Measurements from ENCODE around the gene ADGRD2. TPM values are rescaled to one million over a fixed set of nuclear protein-coding genes. Genes with fewer than 3 reads are reported as not detected.

The ADGRD2 gene
- total and polyA plus RNA-seq, 8 donors, result 0.10 to 0.22 (median 0.16) TPM; not detected in 3

DNA sequence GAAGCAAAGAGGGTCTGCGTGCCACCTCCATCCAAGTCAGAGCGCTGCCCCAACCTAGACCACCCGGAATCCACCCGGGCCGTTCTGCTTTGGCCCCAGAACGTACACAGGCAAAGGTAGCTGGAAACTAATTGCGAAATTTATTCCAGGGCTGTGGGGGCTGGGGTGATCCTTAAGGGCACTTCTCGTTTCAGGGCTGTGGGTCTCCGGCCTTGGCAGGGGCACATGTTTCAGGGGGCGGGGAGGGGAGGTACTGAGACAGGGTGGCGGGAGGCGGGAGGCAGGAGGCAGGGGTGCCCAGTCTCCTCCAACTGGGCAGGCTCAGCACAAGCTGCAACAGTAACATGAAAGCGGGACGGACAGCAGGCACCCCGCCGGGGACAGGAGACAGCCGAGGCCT lies 30.9 kb downstream of the ADGRD2 start:
- Histone ChIP-seq H3K36me3 (no peaks in the 10 kb centered on the region), H3K27me3 (peaks cover 24 to 94% of the 10 kb centered on the region in 2 donors), H3K4me1 (peaks cover 0 to 11% of the 10 kb centered on the region in 2 donors), H3K4me3 (no peak overlapping the region), H3K9me3 (no peaks in the 10 kb centered on the region), H3K27ac (no peak overlapping the region)
- DNase-seq, result peak in 2 of 4 donors; percentile 44 to 47
- no peak for ATAC-seq
- TF ChIP-seq, protein P1, sequence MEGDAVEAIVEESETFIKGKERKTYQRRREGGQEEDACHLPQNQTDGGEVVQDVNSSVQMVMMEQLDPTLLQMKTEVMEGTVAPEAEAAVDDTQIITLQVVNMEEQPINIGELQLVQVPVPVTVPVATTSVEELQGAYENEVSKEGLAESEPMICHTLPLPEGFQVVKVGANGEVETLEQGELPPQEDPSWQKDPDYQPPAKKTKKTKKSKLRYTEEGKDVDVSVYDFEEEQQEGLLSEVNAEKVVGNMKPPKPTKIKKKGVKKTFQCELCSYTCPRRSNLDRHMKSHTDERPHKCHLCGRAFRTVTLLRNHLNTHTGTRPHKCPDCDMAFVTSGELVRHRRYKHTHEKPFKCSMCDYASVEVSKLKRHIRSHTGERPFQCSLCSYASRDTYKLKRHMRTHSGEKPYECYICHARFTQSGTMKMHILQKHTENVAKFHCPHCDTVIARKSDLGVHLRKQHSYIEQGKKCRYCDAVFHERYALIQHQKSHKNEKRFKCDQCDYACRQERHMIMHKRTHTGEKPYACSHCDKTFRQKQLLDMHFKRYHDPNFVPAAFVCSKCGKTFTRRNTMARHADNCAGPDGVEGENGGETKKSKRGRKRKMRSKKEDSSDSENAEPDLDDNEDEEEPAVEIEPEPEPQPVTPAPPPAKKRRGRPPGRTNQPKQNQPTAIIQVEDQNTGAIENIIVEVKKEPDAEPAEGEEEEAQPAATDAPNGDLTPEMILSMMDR (IDR thresholded peaks at IDR 0.05), result no peak
- intact Hi-C loops (cut with DNase I), result no loop called here

DNA sequence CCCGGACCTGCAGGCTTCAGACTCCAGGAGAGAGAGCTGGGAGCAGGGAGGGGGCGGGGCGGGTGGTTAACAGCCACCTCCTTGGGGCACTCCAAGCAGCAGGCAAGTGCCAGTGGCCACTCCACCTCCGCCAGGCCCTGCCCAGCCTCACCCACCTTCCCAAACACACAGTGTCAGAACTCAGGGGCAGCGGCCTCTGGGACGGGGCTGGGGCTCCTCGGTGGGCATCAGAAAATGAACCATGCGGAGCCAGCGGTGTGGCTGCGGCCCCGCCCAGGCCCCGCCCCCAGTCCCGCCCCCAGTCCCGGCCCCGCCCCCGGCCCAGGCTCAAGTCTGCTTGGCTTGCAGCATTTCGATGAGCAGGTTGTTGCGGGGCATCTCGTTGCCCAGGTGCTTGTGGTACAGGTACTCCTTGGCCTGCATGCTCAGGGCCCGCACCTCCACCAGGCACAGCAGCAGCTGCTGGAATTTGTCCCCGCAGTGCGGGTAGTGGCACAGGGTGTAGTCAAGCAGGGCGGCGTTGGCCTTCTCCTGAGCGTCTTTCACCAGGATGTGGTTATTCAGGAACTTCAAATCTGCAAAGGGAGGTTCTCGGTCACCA lies 32.3 kb downstream of the ADGRD2 start:
- TF ChIP-seq, protein P1 (IDR thresholded peaks at IDR 0.05), result no peak

DNA sequence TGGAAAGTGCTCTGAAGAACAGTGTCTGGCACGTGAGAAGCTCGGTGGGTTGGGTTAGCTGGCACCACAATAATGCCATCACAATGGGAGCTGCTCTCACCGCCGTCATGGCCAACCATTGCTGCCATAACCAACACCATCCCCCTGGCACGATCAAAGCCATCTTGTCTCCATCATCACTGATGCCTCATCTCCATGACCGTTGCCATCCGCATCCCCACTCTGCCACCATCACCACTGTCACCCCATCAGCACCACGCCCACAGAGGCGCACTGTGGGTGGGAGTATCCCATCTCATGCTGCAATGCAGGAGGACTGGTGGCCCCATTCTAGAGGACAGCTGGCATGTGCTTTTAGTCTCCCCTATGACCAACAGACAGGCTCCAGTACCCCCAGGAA lies 33.2 kb downstream of the ADGRD2 start:
- Histone ChIP-seq H3K4me3 (no peak overlapping the region), H3K36me3 (no peaks in the 10 kb centered on the region), H3K27ac (no peak overlapping the region), H3K27me3 (peaks cover 22 to 93% of the 10 kb centered on the region in 2 donors), H3K4me1 (no peaks in the 10 kb centered on the region), H3K9me3 (no peaks in the 10 kb centered on the region)
- ATAC-seq, result no peak
- DNase-seq, result peak in 1 of 4 donors; percentile 58
- TF ChIP-seq, protein P1 (IDR thresholded peaks at IDR 0.05), result no peak
- intact Hi-C loops (cut with DNase I), result no loop called here

More for the DNA sequence above, 32.3 kb downstream of the ADGRD2 start:
- H3K27ac ChIP-seq, result no peak overlapping the region
- peaks cover 0 to 7% of the 10 kb centered on the region in 2 donors for H3K4me1 ChIP-seq
- DNase-seq (peak in 3 of 4 donors; percentile 32 to 77 (median 44)), ATAC-seq (peak; percentile 88)
- H3K36me3 ChIP-seq, result no peaks in the 10 kb centered on the region
- no peak overlapping the region for H3K4me3 ChIP-seq
- H3K27me3 ChIP-seq, result peaks cover 30 to 94% of the 10 kb centered on the region in 2 donors
- intact Hi-C loops (cut with DNase I), result no loop called here
- H3K9me3 ChIP-seq, result no peaks in the 10 kb centered on the region

DNA sequence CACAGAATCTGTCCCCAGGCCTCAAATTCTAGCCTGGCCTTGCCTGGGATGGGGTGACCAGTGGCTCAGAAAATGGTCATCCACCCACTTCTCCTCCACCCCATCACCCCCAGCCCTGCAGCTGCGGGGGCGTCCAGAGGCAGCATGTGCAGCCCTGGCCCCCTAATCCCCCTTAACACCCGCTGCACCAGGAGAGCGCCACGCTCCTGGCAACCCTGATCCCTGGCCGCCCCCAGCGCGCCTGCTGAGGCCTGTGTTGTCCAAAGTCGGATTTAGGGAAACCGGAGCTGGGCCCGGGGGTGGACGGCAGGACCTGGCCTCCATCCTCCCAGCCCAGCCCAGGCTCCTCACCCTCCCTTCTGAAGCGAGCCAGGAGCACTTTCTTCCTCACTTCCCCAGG lies 35.0 kb downstream of the ADGRD2 start:
- Histone ChIP-seq H3K4me3 (no peak overlapping the region), H3K9me3 (no peaks in the 10 kb centered on the region), H3K27ac (no peak overlapping the region), H3K36me3 (no peaks in the 10 kb centered on the region), H3K4me1 (no peaks in the 10 kb centered on the region), H3K27me3 (peaks cover 15 to 91% of the 10 kb centered on the region in 2 donors)
- intact Hi-C loops (cut with DNase I), result no loop called here
- ATAC-seq (no peak), DNase-seq (peak in 1 of 4 donors; percentile 69)
- TF ChIP-seq, protein P1 (IDR thresholded peaks at IDR 0.05), result no peak

DNA sequence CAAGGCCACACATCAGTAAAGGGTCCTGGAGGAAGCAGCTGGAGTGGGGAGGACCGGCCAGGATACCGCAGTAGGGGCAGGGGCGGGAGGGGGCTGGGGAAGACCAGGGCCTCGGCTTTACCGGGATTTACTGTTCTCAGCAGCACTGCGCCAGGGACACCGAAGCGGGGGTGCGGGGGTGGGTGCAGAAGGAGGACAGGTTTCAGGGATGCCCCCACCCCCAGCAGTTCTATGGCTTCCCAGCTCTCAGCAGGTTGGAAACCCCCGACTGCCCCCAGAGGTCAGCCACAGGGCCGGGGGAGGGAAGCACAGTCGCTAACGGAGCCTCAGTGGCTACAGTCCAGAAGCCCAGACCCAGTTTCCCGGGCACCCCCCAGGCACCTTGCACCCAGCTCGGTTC lies 35.7 kb downstream of the ADGRD2 start:
- TF ChIP-seq, protein P1 (IDR thresholded peaks at IDR 0.05), result no peak
- H3K27ac ChIP-seq, result no peak overlapping the region
- intact Hi-C loops (cut with DNase I), result no loop called here
- no peak for ATAC-seq
- H3K27me3 ChIP-seq, result peaks cover 15 to 91% of the 10 kb centered on the region in 2 donors
- H3K36me3 ChIP-seq, result no peaks in the 10 kb centered on the region
- H3K9me3 ChIP-seq, result no peaks in the 10 kb centered on the region
- H3K4me3 ChIP-seq, result no peak overlapping the region
- no peaks in the 10 kb centered on the region for H3K4me1 ChIP-seq
- peak in 1 of 4 donors; percentile 47 for DNase-seq
